ENCODE data around the gene CIART.

DNA sequence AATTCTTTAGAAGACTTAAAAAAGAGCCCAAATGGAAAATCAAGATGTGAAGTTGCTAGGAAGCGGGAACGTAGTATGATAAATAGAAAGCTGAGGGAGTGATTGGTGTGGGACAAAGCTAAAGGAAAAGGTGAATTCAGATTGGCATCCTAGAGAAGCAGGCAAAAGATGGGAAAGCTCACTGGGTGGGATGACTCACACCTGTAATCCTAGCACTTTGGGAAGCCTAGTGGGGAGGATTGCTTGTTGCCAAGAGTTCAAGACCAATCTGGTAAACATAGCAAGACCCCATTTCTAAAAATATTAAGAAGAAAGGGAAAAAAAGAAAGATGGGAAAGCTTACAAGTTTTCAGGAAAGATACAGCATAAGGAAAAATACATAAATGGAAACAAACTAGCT, 13.1 kb downstream of the CIART start:
- TF ChIP-seq, protein P1, sequence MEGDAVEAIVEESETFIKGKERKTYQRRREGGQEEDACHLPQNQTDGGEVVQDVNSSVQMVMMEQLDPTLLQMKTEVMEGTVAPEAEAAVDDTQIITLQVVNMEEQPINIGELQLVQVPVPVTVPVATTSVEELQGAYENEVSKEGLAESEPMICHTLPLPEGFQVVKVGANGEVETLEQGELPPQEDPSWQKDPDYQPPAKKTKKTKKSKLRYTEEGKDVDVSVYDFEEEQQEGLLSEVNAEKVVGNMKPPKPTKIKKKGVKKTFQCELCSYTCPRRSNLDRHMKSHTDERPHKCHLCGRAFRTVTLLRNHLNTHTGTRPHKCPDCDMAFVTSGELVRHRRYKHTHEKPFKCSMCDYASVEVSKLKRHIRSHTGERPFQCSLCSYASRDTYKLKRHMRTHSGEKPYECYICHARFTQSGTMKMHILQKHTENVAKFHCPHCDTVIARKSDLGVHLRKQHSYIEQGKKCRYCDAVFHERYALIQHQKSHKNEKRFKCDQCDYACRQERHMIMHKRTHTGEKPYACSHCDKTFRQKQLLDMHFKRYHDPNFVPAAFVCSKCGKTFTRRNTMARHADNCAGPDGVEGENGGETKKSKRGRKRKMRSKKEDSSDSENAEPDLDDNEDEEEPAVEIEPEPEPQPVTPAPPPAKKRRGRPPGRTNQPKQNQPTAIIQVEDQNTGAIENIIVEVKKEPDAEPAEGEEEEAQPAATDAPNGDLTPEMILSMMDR (IDR thresholded peaks at IDR 0.05; ENCODE audit: low read depth, low read length): no peak
- no peak for TF ChIP-seq EZH2phosphoT487 (IDR thresholded peaks at IDR 0.05; ENCODE audit: low read depth)

All from OCI-LY3 (cell line).